ENCODE measurements around the gene CLIC5. TPM values are rescaled to one million over a fixed set of nuclear protein-coding genes. Genes with fewer than 3 reads are reported as not detected.

Gene CLIC5
- total and polyA plus RNA-seq, 2 donors (not counting 1 experiment from before 2014, with no cell fraction given) = 0.96 to 0.97 TPM

DNA sequence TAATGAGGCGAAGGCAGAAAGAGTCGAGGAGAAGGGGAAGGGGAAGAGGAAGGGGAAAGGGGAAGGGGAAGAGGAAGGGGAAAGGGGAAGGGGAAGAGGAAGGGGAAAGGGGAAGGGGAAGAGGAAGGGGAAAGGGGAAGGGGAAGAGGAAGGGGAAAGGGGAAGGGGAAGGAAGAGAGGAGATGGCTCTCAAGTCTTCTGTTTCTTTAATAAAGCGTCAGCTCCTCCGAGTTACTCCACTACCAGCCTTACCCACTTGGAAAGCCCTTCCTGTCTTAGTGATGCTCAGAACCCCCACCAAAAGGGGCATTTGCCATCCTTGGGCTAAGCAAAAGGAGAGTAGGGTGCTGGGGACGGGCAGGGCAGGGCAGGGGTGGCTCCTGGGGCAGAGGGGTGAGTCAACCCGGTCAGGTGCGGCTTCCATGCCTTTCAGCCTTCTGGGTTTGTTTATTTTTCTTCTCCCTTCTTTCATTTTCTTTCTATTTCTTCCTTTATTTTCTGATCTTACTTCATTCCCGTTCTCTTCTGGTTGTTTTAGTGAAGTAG, 476 bp upstream of the CLIC5 start:
- H3K9ac ChIP-seq (ENCODE audit: low read length) = peak overlapping the region; percentile 75

More for the DNA sequence above, 476 bp upstream of the CLIC5 start:
- CTCF ChIA-PET = no interaction called here
- Histone ChIP-seq H3K27ac (ENCODE audit: low read length in 2 of 2) (no peak overlapping the region), H4K20me1 (ENCODE audit: control insufficient read depth, insufficient read depth, low read length, poor library complexity, severe bottlenecking) (no peaks in the 10 kb centered on the region), H3K79me2 (ENCODE audit: control insufficient read depth, insufficient read depth, low read length) (no peaks in the 10 kb centered on the region), H3K4me3 (ENCODE audit: control extremely low read depth in 1 of 5, extremely low read depth in 1 of 5, insufficient read depth in 1 of 5, low read depth in 2 of 5, low read length in 4 of 5) (peak overlapping the region in 4 of 5 experiments; percentile 46 to 77 (median 61)), H3K9me3 (ENCODE audit: control extremely low read depth in 1 of 3, control insufficient read depth in 2 of 3, insufficient read depth in 1 of 3, low read length in 2 of 3) (peaks cover 7 to 9% (median 8%) of the 10 kb centered on the region in 3 donors), H3K4me1 (ENCODE audit: control insufficient read depth in 2 of 2, insufficient read depth in 2 of 2, low read length in 2 of 2) (peaks cover 24 to 33% of the 10 kb centered on the region in 2 donors), H3K36me3 (replicated peaks in 1 of 2; ENCODE audit: control extremely low read depth in 1 of 2, control insufficient read depth in 1 of 2, extremely low read depth in 1 of 2, insufficient read depth in 2 of 2, low read length in 1 of 2) (no peaks in the 10 kb centered on the region), H3K4me2 (replicated peaks; ENCODE audit: low read depth, low read length, poor library complexity, severe bottlenecking) (peak overlapping the region; percentile 91), H2AFZ (ENCODE audit: insufficient read depth, low read depth, low read length, poor library complexity, severe bottlenecking) (peak overlapping the region; percentile 89), H3K27me3 (replicated peaks in 1 of 4; ENCODE audit: control extremely low read depth in 1 of 4, control insufficient read depth in 3 of 4, insufficient read depth in 4 of 4, low read length in 3 of 4) (peaks cover 2 to 23% (median 10%) of the 10 kb centered on the region in 4 experiments)
- no CpG with 5 or more reads among the region's 8 CpGs for WGBS (ENCODE audit: insufficient coverage)
- TF ChIP-seq, protein P1, sequence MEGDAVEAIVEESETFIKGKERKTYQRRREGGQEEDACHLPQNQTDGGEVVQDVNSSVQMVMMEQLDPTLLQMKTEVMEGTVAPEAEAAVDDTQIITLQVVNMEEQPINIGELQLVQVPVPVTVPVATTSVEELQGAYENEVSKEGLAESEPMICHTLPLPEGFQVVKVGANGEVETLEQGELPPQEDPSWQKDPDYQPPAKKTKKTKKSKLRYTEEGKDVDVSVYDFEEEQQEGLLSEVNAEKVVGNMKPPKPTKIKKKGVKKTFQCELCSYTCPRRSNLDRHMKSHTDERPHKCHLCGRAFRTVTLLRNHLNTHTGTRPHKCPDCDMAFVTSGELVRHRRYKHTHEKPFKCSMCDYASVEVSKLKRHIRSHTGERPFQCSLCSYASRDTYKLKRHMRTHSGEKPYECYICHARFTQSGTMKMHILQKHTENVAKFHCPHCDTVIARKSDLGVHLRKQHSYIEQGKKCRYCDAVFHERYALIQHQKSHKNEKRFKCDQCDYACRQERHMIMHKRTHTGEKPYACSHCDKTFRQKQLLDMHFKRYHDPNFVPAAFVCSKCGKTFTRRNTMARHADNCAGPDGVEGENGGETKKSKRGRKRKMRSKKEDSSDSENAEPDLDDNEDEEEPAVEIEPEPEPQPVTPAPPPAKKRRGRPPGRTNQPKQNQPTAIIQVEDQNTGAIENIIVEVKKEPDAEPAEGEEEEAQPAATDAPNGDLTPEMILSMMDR (IDR thresholded peaks at IDR 0.05) = no peak
- TF ChIP-seq EZH2 (IDR thresholded peaks at IDR 0.05; ENCODE audit: borderline replicate concordance, insufficient read depth, low read depth, low read length, poor library complexity, severe bottlenecking) = no peak
- DNase-seq (peak; percentile 16), ATAC-seq (ENCODE audit: low read depth) (no peak)
- Mint-ChIP-seq H3K9me3 (ENCODE audit: insufficient read depth) (no peaks in the 10 kb centered on the region), H3K27me3 (peaks cover 15% of the 10 kb centered on the region), H3K4me3 (peak overlapping the region; percentile 65), H3K4me1 (peaks cover 37% of the 10 kb centered on the region), H3K27ac (peak overlapping the region; percentile 16)
- intact Hi-C loops (cut with micrococcal nuclease) = no loop called here
- POLR2A ChIA-PET = no interaction called here

Measured in B cell (primary cell).